G401 (cell line): ENCODE results near the gene RAB17. TPM values are rescaled to one million over a fixed set of nuclear protein-coding genes. Genes with fewer than 3 reads are reported as not detected.
"Not testable (repeated sequence)": the region's sequence is repeated elsewhere in the genome, so short reads cannot be mapped to it uniquely, and the experiment has no call there.

Experiments used
- DNase-seq: peaks from one replicate; pipeline ENCODE4 v3.0.0-alpha.2; 2015; ENCODE audit warnings: low spot score
- in situ Hi-C: cut with HindIII; loops from 2 replicates; pipeline ENCODE4 v1.10.0; 2016; ENCODE audit warnings: low sequenced_read_pairs, mixed read lengths
- total RNA-seq: library from RNA; depleted of rRNA; stranded (reverse); fragments of >200 nt; shearing (Covaris generic); gene quantifications from 2 replicates; pipeline ENCODE4 v1.2.3, GENCODE V29; 2014

The RAB17 gene
- total RNA-seq, 1 experiment from 2014 or later = not detected

GRCh38 chr2:237602409-237602808 lies 11.9 kb upstream of the RAB17 start:
- in situ Hi-C loops = loop anchor here (5.0 kb wide), 1 partner anchor 80 kb away; no protein-coding TSS in a partner anchor
- no peak for DNase-seq

GRCh38 chr2:237601453-237602116 lies 11.1 kb upstream of the RAB17 start:
- in situ Hi-C loops = loop anchor here (5.0 kb wide), 1 partner anchor 81 kb away; no protein-coding TSS in a partner anchor
- no peak for DNase-seq

GRCh38 chr2:237600205-237600846 lies 9.8 kb upstream of the RAB17 start:
- DNase-seq = peak; percentile 82
- in situ Hi-C loops = loop anchor here (5.0 kb wide), 1 partner anchor 82 kb away; no protein-coding TSS in a partner anchor

GRCh38 chr2:237599465-237600110 lies 9.1 kb upstream of the RAB17 start:
- in situ Hi-C loops = loop anchor here (5.0 kb wide), 1 partner anchor 83 kb away; no protein-coding TSS in a partner anchor
- DNase-seq = no peak

GRCh38 chr2:237598468-237599208 lies 8.1 kb upstream of the RAB17 start:
- in situ Hi-C loops = no loop called here
- no peak for DNase-seq

- in situ Hi-C loops = no loop called here
- DNase-seq = no peak
Measured at GRCh38 chr2:237597196-237598145, 6.9 kb upstream of the RAB17 start.

GRCh38 chr2:237596520-237597195 lies 6.1 kb upstream of the RAB17 start:
- no peak for DNase-seq
- in situ Hi-C loops = no loop called here

- DNase-seq, in situ Hi-C loops: not testable (repeated sequence)
Measured at GRCh38 chr2:237595829-237596519, 5.4 kb upstream of the RAB17 start.

GRCh38 chr2:237594514-237594871 lies 4.0 kb upstream of the RAB17 start:
- no peak for DNase-seq
- in situ Hi-C loops = no loop called here

- in situ Hi-C loops = no loop called here
- DNase-seq = no peak
Measured at GRCh38 chr2:237593596-237594320, 3.2 kb upstream of the RAB17 start.

- DNase-seq = no peak
- in situ Hi-C loops = no loop called here
Measured at GRCh38 chr2:237593036-237593435, 2.5 kb upstream of the RAB17 start.

GRCh38 chr2:237592425-237592980 lies 2.0 kb upstream of the RAB17 start:
- in situ Hi-C loops = no loop called here
- no peak for DNase-seq

GRCh38 chr2:237591141-237591881 lies 777 bp upstream of the RAB17 start:
- no peak for DNase-seq
- in situ Hi-C loops = no loop called here

- DNase-seq = no peak
- in situ Hi-C loops = no loop called here
Measured at GRCh38 chr2:237588044-237588696, 2.4 kb downstream of the RAB17 start.

- in situ Hi-C loops = no loop called here
- DNase-seq = no peak
Measured at GRCh38 chr2:237585590-237586221, 4.8 kb downstream of the RAB17 start.
